ENCODE results near the gene CBFB.

CBFB gene

DNA sequence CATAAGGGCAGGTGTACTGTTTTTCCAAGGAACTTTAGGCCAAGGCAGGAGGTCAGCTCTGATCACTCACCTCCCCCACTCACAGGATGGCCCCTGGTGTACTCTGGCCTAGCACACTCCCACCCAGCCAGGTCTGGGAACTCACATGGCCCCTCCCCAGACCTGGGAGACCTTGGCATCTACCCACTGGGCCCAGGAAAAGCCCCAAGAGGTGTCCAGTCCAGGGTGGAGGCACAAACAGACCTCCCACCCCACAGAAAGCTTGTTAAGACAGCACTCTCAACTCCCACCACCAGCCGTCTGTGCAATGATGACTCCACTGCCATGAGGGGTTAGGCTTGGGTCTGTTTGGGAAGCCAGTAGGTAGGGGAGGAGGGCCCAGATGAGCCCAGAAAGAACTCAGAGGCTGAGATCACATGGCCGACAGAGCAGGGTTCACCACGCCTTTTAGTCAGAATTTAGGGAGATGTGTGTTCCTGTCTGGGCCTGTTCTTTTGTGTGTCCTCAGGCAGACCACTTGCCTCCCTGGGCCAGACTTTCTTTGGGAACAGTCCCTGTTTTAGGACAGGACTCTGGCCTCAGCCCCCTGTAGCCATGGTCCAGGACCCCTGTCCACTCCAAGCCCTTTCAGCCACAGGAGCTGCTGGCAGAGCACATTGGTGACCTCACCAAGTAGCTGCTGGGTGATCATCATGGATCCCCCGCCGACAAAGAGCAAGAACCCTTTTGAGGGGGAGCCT, 12.1 kb upstream of the CBFB start:
- DNase-seq (ENCODE audit: low read depth in 2 of 2) = no peak

GRCh38 chr16:67017421-67017750, 11.6 kb upstream of the CBFB start:
- no peak for DNase-seq (ENCODE audit: low read depth in 2 of 2)

DNA sequence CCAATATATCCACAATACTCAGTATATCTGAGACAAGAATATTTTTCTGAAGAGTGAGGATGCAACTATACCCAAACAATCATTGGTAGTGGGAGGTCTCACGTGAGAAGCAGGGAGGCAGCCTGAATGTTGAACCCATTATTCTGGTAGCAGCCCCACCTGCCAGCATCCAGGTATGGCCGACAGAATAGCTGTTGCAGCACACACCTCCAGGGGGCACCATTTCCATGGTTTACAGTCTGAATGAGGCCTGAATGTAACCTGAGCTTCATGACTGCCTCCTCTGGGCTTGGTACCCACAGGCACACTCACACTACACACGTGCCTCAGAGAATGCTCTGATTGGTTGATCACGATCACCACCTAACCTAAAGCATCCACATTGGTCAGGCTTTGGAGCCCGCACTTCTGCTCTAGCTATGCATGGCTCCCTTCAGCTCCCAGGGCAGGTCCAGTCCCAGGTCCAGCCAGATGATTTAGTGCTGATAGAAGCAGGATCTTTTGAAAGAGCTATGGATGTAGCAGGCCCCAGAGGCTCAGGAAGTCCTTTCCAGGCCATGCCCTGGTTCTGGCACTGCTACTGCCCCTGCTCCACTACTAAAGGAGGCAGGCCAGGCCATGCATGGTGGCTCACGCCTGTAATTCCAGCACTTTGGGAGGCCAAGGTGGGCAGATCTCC, 11.0 kb upstream of the CBFB start:
- DNase-seq (ENCODE audit: low read depth in 2 of 2) = peak; percentile 77 to 83

DNA sequence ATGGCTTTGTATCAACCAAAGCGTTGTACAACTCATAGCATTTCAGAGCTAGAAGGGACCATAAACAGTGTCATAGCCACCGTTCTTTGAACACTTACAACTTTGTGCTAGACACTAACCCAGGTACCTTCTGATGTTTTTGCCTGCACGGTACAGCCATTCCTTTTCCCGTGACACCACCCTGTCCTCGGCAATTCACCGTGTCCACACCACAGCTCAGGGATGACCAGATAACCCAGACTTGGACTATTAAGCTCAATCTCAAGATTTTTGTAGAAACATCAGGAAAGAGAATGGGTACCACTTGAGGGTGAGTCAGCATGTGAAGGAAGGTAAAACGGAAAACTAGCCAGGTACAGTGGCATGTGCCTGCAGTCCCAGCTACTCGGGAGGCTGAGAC, 9.8 kb upstream of the CBFB start:
- no peak for DNase-seq (ENCODE audit: low read depth in 2 of 2)

DNA sequence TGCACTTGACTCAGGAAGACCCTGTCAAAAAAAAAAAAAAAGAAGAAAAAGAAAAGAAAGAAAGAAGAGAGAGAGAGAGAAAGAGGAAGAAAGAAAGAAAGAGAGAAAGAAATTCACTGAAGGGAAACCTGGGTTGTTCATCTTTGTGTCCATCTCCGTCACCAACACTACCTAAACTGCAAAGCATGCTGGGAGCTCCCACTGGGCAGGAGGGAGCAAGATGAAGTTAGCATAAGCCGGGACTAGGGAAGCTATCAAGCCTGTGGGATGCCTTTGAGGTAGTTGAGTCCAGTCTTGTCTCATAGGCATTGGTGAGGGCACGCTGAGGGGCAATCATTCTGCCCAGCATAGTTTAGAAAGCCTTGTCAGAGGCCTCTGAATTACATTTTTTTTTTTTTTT, 7.6 kb upstream of the CBFB start:
- no peak for DNase-seq (ENCODE audit: low read depth in 2 of 2)

- no peak for DNase-seq (ENCODE audit: low read depth in 2 of 2)
These were observed 6.3 kb upstream of the CBFB start for GRCh38 chr16:67022531-67023214.

GRCh38 chr16:67023689-67024088, 5.3 kb upstream of the CBFB start:
- no peak for DNase-seq (ENCODE audit: low read depth in 2 of 2)

- DNase-seq (ENCODE audit: low read depth in 2 of 2) = no peak
These were observed 4.4 kb upstream of the CBFB start for GRCh38 chr16:67024384-67025209.

GRCh38 chr16:67025210-67025550, 3.8 kb upstream of the CBFB start:
- DNase-seq (ENCODE audit: low read depth in 2 of 2) = no peak

- DNase-seq (ENCODE audit: low read depth in 2 of 2) = no peak
These were observed 2.4 kb upstream of the CBFB start for GRCh38 chr16:67026570-67026969.

GRCh38 chr16:67027046-67027445, 1.9 kb upstream of the CBFB start:
- DNase-seq (ENCODE audit: low read depth in 2 of 2) = no peak

- DNase-seq (ENCODE audit: low read depth in 2 of 2) = no peak
These were observed 718 bp upstream of the CBFB start for GRCh38 chr16:67028167-67028695.

DNA sequence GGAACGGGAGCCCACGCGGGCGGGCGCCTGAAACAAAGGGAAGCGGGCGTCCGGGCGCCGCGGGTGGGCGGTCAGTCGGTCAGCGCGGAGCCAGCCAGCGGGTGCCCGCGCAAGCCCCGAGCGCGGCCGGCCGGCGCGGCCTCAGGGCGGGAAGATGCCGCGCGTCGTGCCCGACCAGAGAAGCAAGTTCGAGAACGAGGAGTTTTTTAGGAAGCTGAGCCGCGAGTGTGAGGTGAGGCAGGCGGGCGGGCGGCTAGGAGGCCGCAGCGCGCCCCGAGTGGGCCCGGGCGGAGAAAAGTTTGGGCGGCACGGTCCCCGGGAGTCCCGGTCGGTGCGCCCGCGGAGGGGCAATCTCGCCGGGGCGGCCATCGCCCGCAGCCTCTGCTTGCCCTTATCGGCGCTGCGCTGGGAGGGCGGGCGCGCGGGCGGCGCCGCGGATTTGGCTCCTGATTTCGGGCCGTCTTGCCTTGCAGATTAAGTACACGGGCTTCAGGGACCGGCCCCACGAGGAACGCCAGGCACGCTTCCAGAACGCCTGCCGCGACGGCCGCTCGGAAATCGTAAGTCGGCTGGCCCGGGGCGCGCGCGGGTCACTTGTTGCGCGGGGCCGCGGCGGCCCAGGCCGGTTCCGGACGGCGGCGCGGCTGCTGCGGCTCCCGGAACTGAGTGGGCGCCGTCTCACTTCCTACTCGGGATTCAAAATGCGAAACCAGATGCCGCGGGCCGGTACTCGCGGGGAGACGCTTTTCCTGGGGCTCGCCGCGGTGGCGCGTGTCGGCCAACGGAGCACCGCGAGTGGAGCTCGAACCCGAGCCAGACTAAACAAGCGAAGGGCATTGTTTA, 526 bp downstream of the CBFB start:
- DNase-seq (ENCODE audit: low read depth in 2 of 2) = peak; percentile 42 to 51

DNA sequence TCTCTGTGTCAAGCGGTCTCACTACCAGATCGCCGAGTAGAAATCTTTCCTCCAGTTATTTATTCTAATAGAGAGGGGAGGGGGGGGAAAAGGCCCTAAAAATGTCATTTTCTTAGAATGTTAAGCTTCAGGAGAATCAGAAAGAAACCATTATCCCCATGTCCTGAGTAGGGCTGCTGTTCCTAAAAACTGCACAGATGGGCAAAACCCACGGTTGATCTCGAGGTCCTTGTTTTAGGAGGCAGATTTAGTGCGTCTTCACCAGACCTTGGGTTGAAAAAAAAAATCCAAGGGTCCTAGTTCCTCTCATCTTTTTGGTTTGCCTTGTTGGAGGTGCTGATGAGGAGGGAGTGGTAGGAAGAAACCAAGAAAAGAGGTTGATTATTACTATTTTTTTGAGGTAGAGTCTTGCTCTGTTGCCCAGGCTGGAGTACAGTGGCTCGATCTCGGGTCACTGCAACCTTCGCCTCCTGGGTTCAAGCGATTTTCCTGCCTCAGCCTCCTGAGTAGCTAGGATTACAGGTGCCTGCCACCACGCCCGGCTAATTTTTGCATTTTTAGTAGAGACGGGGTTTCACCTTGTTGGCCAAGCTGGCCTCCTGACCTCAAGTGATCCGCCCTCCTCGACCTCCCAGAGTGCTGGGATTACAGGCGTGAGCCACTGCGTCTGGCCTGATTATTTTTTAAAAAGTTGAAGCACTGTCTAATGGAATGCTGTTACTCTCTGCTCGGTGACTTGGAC, 1.4 kb downstream of the CBFB start:
- no peak for DNase-seq (ENCODE audit: low read depth in 2 of 2)

- no peak for DNase-seq (ENCODE audit: low read depth in 2 of 2)
These were observed 5.5 kb downstream of the CBFB start for GRCh38 chr16:67034487-67034886.

- DNase-seq (ENCODE audit: low read depth in 2 of 2) = no peak
These were observed 6.4 kb downstream of the CBFB start for GRCh38 chr16:67035364-67035763.

DNA sequence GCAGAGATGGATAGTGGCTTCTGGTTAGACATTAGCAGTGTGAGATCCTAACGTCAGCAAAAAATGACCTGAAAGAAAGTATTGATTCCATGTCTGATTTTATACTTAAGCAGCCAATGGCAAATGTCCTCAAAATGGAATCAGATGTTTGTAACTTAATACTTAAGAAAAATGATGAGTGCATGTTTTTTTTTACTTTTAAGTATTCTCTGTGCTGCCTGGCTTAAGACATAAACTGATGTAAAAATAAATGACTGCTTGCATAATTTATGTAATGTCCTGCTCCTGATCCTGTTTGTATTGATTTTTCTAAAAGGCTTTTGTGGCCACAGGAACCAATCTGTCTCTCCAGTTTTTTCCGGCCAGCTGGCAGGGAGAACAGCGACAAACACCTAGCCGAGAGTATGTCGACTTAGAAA, 7.4 kb downstream of the CBFB start:
- DNase-seq (ENCODE audit: low read depth in 2 of 2) = no peak

DNA sequence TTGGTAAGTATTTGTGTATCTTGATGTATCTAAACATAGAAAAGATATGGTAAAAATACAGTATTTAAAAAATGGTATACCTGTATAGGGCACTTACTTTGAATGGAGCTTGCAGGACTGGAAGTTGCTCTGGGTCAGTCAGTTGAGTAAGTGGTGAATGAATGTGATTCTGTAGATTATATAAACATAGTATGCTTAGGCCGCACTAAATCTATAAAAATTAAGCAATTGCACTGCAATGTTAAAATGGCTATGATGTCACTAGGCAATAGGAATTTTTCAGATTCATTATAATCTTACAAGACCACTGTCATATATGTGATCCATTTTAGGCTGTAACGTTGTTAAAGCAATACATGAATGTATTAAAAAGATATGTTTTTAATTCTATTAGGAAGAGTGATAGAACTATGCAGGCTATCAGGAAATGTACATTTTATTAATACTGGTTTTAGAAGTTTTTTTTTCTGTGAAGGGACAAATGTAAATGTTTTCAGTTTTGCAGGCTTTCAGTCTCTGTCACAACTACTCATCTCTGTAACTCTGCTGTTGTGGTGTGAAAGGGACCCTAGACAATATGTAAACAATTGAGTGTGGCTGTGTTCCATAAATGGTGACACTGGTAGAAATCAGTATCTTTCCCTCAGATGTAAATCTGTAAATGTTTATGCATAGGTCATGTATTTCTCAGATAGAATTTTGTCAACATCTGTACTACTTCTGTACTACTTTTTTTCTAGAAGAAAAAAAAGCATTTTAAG, 10.5 kb downstream of the CBFB start:
- DNase-seq (ENCODE audit: low read depth in 2 of 2) = no peak

DNA sequence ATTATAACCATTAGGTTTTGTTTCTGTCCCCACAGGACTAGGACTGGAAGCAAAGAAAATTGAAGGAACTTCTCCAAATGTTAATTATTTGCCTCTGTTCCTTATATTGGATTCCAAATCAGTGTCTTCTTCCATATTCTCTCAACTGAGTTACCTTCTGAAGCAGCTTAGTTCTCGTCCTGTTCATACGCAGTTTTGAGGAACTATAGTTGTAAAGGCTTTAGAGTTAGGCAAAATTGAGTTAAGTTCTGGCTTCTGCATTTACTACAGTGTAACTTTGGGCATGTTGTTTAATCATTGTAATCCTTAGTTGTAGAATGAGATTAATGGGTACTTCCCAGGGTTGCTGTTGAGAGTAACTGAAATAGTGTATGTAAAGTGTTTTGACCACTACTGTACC, 11.2 kb downstream of the CBFB start:
- DNase-seq (ENCODE audit: low read depth in 2 of 2) = no peak

DNA sequence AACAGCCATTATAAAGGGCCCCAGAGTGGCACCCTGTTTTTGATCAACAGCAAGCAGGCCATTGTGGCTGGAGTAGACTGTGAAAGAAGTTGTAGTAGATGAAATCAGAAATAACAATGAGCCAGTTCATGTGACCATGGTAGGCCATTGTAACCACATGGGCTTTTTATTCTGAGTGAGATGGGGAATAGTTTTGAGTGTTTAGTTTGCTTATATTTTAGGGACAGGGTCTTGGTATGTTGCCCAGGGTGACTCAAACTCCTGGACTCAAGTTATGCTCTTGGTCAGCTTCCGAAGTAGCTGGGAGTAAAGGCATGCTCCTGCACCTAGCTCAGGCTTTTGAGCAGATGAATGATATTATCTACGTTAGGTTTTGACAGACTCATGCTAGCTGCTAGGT, 12.0 kb downstream of the CBFB start:
- DNase-seq (ENCODE audit: low read depth in 2 of 2) = no peak
